Epithelial cell of esophagus (primary cell): Measurements from ENCODE around the gene DIAPH1.
"Not testable (repeated sequence)": the region's sequence is repeated elsewhere in the genome, so short reads cannot be mapped to it uniquely, and the experiment has no call there.

ENCODE experiments used
- DNase-seq: peaks from one replicate; pipeline ENCODE4 v3.0.0; 2010; ENCODE audit warnings: low read depth
- H3K4me3 ChIP-seq: 2 replicates; pipeline ENCODE4 v1.5.1; 2011; ENCODE audit warnings: mild to moderate bottlenecking, low read length, control low read depth
- TF ChIP-seq, protein P1 (sequence below): IDR thresholded peaks from 2 replicates; pipeline ENCODE4 v1.5.1; 2011; ENCODE audit warnings: low read depth, mild to moderate bottlenecking, low read length, control low read depth, inconsistent platforms; ENCODE audit not compliant: insufficient read depth; ENCODE audit errors: missing control alignments

Gene DIAPH1

DNA sequence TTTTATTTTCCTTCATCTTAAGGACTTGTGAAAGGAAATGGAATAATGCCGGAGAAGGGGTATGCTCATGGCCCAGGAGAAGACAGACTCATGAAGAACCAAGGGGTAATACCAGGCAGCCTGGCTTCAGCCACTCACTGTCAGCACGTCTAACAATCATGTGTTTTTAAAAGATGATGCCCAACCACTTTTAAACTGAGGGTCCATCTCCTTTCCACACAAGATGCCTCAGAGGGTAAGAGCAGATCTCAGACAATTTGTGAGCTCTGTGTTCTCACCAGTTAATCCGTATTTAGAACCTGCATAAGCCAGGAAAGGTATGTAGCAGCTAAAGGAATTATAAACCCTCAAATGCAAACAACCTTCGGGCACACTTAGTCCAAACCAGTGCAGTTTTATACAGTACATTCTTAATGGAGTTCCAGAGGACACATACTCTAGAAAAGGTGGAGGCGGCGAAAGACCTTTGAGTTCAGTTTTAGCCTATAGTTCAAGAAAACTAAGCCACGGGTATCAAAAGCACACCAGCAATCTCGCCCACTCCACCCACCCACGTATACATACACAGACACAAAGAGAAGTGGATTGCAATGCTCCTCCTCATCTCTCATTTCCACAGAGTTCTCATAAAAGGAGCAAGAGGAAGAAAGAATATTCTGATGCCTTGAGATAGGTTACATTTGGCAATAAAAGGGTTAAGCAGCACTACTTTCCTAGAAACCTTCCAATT is 2.6 kb downstream of the DIAPH1 start:
- no peak for DNase-seq
- H3K4me3 ChIP-seq = no peak overlapping the region
- TF ChIP-seq, protein P1, sequence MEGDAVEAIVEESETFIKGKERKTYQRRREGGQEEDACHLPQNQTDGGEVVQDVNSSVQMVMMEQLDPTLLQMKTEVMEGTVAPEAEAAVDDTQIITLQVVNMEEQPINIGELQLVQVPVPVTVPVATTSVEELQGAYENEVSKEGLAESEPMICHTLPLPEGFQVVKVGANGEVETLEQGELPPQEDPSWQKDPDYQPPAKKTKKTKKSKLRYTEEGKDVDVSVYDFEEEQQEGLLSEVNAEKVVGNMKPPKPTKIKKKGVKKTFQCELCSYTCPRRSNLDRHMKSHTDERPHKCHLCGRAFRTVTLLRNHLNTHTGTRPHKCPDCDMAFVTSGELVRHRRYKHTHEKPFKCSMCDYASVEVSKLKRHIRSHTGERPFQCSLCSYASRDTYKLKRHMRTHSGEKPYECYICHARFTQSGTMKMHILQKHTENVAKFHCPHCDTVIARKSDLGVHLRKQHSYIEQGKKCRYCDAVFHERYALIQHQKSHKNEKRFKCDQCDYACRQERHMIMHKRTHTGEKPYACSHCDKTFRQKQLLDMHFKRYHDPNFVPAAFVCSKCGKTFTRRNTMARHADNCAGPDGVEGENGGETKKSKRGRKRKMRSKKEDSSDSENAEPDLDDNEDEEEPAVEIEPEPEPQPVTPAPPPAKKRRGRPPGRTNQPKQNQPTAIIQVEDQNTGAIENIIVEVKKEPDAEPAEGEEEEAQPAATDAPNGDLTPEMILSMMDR = no peak

DNA sequence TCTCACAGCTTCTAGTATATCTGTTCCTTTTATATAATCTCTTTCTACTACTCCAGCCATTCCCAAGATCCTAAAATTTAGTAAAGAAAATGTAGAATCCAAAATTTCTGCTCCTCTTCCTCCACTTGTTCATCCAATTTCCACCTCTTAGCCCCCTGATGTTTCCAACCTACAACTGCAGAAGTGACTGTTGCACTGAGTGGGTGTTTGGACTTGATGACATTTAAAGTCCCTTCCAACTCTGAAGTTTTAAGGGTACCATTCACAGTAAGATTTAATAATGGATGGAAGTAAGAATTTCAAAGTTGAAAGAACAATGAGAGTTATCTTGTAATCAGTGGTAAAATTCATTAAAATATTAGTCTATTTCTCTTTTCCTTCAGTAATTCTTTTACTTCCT is 5.5 kb downstream of the DIAPH1 start:
- no peak overlapping the region for H3K4me3 ChIP-seq
- DNase-seq = no peak
- TF ChIP-seq, protein P1 = no peak

DNA sequence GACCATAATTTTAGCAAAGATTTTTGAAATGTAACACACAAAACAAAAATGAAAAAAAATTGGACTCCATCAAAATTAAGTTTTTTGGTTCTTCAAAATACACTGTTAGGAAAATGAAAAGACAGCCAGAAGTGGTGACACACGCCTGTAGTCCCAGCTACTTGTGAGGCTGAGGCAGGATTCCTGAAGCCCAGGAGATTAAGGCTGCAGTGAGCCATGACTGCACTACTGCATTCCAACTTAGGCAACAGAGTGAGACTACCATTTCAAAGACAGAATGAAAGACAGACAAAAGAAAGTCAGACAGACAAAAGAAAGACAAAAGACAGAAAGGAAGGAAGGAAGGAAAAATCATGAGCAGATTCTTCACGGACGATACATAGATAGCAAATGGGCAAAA is 7.5 kb downstream of the DIAPH1 start:
- no peak overlapping the region for H3K4me3 ChIP-seq
- DNase-seq = peak; percentile 20
- TF ChIP-seq, protein P1 = no peak

DNA sequence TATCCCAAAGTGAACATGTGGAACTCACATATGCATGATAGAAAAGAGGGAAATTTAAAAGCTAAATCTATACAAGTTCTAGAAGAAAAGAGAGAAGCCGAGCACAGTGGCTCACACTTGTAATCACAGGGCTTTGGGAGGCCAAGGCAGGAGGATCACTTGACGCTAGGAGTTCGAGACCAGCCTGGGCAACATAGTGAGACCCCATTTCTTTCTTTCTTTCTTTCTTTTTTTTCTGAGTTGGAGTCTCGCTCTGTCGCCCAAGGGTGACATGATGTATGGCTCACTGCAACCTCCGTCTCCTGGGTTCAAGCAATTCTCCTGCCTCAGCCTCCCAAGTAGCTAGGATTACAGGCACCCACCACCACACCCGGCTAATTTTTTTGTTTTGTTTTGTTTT is 8.9 kb downstream of the DIAPH1 start:
- not testable (repeated sequence) for H3K4me3 ChIP-seq, DNase-seq

DNA sequence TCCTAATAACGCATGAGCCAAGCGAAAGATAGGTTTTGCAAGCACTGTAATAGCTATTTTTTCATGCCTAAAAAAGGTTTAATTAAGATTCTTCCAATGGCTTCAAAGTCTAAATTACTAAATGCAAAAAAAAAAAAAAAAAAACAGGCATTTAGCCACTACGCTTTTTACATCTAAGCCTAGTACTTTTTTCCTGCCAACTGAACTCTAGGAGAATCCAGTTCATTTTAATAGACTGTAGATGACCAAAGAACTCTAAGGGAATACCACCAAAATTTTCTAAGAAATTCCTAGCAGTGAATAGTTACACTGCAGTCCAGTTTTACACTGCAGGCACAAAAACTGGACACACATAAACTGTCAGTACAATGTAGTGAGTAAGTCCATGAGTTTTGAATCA is 9.8 kb downstream of the DIAPH1 start:
- TF ChIP-seq, protein P1 = no peak
- no peak for DNase-seq
- no peak overlapping the region for H3K4me3 ChIP-seq

DNA sequence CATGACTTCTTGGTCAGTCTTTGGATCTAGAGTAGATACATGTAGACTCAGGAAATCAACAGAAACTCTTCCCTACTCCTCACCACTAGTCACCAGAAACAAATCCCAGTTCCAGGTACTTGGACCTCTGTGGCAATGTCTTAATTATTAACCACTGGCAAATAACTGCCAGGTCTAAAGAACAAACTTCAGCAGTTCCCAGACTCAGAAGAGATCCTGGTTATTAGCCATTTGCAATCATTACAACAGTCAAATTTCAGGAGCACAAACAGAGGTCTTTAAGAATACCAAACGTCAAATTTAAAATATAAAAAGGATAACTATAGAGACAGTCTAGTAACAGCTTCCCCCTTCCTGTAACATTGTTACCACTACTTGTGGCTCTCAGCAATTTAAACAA is 10.2 kb downstream of the DIAPH1 start:
- TF ChIP-seq, protein P1 = no peak
- H3K4me3 ChIP-seq = no peak overlapping the region
- no peak for DNase-seq

DNA sequence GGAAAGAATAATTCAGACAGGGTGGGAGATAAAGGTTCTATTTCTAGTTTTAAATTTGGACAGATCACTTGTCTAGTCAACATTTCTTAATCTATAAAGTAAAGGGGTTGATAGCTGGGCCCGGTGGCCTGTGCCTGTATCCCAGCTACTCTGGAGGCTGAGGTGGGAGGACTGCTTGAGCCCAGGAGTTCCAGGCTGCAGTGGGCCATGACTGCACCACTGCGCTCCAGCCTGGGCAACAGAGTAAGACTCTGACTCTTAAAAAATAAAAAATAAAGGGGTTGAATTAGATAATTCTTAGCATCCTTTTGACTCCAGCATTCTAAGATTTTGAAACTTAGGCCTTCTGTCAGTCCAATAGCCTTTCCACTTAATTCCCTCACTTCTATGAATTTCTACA is 10.8 kb downstream of the DIAPH1 start:
- TF ChIP-seq, protein P1 = no peak
- H3K4me3 ChIP-seq = no peak overlapping the region
- DNase-seq = no peak
